T-helper 2 cell (primary cell): Measurements from ENCODE around the gene RASSF5.

Experiments used
- DNase-seq, 5 experiments: peaks; one replicate each; pipeline versions ENCODE4 v3.0.0 to v3.0.0-alpha.2; 2012 to 2022

The RASSF5 gene

DNA sequence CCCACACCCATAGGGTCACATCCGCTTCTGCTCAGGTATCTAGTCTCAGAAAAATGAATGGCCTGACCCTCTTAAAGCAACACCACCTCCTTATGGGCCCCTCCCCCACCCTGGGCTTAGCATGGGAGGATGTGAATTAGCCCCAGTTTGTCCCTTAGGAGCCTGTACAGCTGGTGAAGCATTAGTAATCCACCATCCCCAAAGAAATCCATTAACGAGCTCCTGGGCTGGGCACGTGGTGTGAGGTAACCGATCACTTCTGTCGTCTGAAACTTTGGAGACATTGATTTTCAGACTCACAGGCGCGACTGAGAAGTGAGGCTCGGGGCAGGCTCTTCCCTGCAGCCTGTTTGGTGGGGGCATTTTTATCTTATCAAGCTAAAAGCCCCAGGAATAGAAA, 10.5 kb downstream of the RASSF5 start:
- no peak for DNase-seq

DNA sequence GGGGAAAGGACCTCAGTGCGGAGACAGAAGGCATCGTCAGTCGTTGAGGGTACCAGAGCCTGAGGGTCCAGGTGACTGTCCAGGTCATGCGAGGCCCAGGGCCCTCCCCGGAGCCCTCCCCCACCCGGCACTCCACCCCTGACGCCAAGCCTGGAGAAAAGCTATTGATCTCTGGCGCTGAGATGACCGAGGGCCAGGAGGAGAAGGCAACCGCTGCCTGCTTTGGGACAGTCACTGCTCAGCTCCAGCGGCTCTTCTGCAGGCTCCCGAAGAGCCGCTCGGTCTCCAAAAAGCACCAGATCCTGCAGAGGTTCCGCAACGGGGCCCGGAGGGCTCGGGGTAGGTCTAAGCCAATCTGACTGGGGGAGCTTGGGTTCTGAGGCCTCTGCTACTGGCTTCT, 10.9 kb downstream of the RASSF5 start:
- DNase-seq, result no peak

DNA sequence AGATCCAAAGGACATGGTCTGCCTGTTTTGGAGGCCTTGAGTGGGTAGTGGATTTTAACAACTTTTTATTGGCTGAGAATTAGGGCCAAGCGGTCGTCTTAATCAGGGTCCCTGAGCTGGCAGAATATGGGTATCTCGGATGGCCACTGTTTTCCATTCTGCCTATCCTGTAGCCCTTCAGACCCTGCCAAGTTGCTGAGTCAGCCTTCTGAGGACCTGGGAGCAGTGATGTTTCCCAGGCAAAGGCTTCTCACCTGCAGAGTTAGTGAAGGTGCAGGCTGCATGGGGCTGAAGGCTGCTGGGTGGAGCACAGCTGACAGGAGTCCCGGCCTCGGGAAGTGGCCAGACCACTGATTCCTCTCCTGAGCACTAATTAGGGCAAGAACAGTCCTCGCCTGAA, 11.4 kb downstream of the RASSF5 start:
- no peak for DNase-seq

DNA sequence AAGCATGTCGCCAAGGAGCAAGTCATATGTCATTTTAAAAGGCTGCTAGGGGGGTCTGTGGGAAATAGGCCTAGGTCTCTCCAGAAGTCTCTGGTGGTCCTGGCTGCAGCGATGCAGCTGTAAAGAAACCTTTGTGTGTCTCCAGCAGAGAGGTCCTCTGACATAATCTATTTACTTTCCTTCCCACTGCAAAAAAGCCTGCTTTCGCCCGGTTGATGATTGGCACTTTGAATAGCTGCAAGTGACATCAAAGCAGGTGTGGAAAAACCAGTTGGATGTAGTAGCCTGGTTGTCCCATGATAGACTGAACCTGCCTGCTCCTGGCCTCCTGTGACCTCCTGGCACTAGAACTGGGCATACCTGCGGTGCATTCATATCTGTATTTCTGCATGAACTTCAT, 13.8 kb downstream of the RASSF5 start:
- DNase-seq, result no peak

DNA sequence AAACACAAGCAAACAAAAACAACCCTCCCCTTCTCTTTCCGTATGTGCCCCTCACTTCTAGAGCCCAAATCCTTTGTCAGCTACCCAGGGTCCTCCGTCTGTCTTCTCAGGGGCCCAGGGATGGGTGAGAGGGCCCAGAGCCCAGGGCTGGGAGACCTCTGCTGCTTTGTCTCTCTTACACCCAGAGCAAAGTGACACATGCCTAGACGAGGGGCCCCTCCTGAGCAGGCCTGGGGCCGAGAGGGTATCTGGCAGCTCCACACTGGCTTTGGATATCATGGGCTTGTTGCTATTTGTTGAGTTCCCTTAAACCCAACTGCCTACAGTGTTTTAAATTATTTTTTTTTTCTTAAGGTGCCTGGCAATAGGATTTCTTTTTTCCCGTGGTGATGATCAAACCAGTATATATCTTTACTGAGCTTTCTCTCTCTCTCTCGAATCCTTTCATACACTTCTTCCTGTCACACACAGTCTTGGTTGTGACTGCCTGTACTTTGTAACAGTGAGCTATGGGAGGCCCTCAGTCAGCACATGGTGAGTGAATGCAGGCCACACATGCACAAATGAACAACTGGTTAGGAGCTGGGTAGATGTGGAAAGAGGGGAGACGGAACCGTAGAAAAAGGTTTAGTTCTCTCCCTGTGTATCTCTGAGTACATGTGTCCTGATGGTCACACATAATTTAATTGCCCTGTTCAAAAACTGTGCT, 14.5 kb downstream of the RASSF5 start:
- no peak for DNase-seq

DNA sequence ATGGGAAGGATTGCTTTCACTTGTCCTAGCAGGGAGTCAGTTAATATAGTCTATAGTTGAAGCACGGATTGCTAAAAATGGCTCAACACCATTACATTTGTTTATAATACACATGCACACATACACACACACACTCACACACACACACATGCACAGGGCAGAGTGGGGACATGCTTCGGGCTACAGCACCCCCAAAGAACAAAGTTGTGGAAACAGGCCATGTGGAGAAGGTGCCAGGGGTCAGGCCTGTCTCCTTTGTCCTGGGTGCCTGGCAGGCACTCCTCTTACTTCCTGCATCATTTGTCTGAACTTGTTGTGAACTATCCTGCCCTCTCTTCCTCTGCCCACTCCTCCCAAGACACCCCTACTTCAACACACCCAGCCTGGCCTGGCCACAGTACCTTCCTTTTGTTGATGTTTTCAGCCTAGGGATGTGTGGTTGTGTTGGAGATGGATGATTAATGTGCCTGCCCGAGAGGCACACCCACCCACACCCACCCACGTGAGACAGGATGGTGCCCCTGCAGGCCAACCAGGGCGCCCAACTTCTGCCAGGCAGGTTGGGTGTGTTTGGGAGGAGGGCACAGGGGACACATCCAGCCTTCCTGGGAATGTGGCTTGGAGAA, 17.5 kb downstream of the RASSF5 start:
- peak in 1 of 5 experiments; percentile 27 for DNase-seq

DNA sequence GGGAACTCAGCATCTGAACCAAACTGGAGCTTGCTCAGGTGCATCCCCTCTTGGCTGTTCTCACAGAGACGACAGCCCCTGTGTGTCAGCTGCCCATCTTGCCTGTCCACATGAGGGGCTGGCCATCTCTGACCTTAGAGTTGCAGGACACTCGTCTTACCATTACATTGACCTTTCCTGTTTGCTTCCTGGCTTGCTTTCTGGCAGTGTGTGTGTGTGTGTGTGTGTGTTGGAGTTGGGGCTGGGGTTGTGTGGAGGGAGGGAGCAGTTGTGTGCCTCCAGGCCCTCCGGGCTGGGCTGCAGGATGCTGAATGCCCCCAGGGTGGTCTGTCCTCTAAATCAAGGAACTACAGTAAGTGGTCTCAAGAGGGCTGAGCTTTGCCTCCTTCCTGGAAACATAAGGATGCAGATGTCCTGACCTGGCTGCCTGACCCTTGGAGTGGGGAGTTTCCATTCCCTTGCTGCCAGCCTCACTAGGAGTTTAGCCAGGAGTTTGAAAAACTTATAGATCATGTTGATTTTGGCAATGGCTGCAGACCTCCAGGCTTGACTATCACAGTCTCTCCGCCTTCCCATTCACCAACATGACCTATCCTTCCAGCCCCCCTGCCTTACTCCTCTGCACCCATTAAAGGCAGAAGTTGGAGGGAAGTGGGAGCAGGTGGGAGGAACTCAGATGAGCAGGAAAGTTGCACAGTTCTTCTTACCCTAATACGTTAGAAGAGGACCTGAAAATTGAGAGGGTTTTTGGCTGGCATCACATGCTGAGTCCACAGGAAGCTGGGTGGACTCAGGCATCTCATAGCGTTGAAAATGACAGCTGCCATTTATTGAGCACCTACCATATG, 19.0 kb downstream of the RASSF5 start:
- DNase-seq, result no peak

DNA sequence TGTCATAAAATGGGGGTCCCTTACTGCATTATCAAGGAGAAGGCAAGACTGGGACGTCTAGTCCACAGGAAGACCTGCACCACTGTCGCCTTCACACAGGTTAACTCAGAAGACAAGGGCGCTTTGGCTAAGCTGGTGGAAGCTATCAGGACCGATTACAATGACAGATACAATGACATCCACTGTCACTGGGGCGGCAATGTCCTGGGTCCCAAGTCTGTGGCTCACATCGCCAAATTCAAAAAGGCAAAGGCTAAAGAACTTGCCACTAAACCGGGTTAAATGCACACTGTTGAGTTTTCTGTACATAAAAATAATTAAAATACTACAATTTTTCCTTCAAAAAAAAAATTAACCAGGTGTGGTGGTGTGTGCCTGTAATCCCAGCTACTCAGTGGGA, 22.1 kb downstream of the RASSF5 start:
- DNase-seq, result no peak

DNA sequence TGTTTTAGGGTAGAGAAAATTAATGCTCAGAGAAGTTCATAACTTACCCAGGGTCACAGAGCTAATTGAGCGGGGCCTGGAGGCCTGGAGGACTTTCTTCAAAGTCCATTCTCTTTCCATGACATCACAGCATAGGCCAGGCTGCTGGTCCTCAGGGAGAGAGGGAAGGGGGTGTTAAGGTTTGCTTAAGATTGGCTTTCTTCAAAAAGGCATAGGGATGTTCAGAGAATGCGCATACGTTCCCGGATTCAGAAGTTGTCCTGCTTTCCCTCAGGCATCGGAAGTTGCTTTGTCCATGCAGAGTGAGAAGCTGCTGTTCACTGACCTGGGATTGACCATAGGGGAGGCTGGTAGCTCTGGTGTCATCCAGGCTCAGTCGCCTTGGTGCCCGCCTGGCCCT, 25.0 kb downstream of the RASSF5 start:
- DNase-seq, result no peak

DNA sequence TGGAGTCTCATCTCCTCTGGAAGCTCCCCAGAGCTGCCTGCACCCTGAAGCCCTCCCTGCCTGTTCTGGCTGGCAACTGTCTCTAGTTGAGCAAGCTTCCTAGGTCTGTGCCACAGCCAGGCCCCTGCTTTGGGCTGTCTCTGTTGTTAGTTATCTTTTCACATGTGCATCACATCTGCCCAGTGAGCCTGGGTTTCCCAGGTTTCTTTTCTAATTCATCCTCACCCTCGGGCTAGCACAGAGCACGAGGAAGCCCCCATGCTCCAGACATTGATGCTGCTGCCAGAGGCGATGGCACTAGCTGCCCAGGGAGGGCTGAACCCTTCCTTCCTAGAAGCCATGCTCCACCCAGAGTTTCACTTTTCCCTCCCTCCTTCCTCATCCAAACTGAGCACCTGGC, 27.2 kb downstream of the RASSF5 start:
- DNase-seq, result no peak

DNA sequence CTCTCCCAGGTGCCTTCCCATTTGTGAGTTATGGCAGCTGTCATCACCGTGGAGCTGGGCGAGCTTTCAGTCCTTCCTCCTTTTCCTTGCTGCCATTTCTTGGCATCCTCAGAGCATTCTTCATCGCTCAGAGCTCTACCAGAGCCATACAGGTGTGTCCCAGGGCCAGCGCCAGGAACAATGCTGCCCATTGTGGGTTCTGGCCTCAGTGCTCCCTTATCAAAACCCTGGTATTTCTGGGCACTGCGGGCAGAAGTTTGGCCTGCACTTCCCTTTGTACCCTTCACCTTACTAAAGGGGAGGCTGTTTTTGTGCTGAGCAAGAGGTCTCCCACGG, 28.5 kb downstream of the RASSF5 start:
- no peak for DNase-seq

DNA sequence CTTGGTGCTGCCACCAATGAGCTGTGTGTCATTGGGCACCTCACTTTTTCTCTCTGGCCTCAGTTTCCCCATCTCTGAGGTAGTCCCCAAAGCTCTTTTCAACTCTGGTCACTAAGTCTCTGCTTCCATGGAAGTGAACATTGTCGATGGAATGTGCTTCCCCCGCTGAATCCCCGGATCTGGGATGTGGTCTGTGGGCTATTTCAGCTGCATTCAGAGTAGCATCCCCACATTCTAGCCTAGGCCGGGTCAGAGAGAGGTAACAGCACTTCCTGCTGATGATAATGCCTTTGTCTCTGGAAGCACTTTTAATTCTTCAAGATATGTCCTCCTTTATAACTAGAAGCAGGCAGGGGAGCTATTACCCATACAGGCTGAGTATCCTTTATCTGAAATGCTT, 29.8 kb downstream of the RASSF5 start:
- no peak for DNase-seq

DNA sequence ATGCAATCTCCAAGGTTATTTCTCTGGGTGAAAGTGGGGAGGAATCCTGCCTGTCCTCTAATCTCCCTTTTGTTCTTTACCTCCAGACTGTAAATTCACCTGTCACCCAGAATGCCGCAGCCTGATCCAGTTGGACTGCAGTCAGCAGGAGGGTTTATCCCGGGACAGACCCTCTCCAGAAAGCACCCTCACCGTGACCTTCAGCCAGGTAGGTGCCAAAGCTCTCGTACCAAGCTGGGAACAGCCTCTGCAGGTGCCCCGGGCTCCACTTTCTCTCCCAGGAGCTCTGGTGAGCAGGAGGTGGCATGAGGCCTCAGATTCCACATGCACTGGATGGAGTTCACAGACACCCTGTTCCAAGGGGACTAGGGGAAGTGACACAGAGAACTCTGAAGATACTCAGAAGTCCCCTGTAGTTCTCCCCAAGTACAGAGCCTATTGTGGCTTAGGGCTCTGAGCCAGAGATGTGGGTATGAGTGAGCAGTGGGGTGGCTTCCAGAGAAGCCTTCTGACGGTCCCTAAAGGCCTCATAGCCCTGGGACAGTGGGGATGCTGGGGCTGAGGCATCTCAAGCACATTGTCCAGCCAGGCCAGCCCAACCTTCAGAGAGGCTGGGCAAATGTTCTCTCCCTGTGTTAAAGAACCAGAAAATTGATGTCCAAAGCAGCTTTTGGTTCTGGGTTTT, 30.9 kb downstream of the RASSF5 start:
- DNase-seq, result peak in 1 of 5 experiments; percentile 5

DNA sequence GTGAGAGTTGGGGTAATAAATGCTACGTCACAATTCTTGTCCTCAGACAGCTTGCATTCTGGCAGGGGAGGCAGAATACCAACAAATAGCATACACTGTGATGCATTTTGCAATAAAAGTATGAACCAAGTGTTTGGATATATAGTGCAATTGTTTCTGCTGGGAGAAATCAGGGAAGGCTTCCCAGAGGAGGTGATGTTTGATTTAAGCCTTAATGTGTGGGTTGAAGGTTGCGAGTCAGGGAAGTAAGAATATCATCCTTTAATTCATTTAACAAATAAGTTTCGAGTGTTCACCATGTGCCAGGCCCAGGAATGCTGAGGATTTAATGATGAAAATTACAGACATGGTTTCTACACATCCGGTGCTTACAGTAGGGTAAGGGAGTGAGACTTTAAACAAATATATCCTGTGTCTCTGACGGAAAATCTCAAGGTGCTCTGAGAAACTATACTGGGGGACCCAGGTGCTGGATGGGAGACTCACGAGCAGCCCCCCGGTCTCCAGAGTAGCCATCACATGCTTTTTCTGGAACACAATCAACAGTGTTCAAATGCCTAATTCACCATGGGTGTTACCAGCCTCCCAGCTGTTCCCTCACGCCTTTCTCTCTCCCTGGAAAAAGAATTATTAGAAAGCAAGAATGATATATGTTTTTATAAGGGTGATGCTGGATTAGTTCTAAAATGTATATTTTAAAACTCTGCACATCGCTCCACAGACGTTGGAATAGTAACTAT, 31.7 kb downstream of the RASSF5 start:
- no peak for DNase-seq

DNA sequence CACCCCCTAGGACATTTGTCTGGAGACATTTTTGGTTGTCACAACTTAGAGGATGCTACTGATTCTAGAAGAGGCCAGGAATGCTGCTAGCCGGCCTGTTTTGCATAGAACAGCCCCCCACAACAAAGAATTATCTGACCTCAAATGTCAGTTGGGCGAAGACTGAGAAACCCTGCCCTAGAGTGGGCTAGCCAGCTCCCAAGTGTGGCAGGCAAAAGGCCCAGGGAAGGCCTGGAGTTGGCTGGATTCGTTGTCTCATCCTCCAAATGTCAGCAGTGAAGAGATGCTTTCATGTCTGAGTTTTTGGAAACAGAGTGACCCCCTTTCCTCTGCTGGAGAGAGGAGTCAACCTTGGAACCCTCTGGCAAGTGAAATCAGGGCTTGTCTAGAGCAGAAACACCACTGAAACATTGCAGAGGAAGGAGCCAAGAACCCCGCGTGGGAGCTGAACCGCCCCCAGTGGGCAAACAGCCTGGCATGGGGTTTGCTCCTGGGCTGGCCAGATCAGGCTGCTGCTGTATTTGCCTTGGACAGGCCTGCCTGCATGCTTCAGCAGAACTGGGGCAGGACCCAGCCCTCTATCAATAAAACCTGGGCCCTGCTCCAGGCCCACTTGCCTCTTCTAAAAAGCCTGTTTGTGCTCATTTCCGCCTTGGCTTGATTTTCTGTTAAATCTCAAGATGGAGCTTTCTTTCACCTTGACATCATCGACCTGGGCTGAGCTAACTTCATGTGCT, 32.9 kb downstream of the RASSF5 start:
- no peak for DNase-seq

DNA sequence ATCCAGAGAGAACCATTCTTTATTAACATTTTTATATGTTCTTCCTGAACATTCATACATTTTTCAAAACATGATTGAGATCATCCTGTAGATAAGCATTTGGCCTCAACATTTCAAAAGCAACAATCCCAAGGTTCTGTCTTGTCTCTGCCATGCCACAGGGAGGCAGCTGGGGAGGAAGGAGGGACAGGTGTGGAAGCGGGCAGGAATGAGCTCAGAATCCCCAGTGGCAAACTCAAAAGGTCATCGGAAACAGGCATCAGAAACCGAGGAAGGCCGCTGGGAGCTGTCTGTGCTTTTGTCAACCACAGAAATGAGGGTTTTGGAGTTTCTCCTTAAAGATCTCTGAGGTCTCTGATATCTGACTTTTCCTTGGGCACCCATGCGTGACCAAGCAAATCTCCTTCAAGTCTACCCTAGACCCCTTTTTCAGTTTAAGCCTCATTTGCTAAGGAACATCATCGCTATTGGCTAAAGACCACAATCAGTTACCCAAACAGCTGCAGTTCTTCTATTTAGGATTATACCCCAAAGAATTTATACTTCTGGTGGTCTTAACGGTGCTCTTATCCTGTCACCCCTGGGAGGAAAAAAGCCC, 34.0 kb downstream of the RASSF5 start:
- no peak for DNase-seq

DNA sequence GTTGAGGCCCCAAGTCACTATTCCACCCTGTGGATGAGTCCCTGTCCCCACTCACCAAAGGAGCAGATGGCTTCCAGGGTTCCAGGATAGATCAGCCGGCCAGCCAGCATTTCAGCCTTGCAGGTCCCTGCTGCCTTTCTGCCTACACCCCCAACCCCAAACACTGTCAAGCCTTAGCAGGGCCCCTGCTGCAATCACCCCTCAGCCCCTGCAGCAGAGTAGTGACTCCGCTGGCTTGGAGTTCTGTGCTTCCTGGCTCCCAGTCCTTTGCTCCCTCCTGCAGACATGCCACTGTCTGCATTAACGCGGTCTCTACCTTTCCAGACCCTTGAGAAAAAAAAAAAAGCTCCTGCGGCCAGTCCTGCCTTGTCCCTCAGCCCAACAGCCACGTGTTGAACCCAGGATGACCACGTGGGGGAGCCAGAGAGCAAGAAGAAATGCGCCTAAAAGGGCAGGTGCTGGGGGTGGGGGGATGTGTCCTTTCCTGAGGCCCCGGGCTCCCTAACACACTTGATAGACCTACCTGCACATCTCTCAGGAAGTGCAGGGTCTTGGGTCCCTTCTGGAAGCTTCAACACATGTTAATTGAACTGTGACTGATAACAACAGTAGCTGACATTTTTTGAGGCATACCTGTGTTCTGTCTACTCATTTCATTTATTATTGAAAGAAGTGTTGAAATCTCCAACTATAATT, 37.4 kb downstream of the RASSF5 start:
- DNase-seq, result peak; percentile 66 to 75 (median 70)

DNA sequence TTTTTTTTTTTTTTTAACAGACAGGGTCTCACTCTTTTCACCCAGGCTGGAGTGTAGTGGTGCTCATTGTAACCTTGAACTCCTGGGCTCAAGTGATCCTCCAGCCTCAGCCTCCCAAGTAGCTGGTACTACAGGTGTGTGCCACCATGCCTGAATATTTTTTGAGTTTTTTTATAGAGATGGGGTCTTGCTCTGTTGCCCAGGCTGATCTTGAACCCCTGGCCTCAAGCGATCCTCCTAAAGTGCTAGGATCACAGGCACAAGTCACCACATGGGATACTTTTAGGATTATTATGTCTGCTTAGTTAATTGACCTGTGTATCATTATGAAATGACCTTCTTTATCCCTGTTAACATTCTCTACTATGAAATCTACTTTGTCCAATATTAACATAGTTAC, 38.0 kb downstream of the RASSF5 start:
- DNase-seq, result no peak

DNA sequence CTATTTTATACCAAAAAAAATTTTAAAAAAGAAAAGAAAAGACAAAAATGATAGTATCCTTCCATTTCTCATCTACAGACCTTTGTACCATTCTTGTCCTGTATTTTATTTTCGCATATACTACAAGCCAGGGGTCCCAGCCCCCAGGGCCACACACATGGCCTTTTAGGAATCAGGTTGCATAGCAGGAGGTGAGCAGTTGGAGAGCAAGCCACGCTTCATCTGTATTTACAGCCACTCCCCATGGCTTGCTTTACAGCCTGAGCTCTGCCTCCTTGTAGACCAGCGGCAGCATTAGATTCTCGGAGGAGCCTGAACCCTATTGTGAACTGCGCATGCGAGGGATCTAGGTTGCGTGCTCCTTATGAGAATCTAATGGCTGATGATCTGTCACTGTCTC, 39.8 kb downstream of the RASSF5 start:
- no peak for DNase-seq

DNA sequence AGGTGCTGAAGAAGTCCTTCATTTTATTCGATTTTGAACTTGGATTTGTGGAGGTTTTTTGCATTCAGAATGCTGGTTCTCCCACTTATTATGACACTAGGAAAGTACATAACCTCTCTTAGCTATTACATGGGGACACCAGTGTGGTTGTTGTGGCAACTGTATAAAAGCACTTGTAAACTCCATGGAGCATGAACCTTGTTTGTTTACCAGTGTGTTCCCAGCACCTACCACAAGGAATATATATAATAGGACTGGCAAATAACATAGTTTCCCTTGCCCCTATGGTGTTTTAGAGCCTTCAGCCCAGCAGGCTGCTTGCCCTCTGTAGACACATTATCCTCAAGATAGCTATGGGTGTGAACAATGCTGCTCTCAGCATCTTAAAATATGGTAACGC, 43.1 kb downstream of the RASSF5 start:
- no peak for DNase-seq
